Esophagus squamous epithelium (tissue), 5 donors: ENCODE data around the gene RNF169. TPM values are rescaled to one million over a fixed set of nuclear protein-coding genes. Genes with fewer than 3 reads are reported as not detected.
A peak's percentile ranks its signal among the peaks of the same experiment; 100 is the strongest.

Source experiments
- DNase-seq: peaks from one replicate; lab custom pipeline; 2025; lab: John Stamatoyannopoulos, UW
- H3K27ac ChIP-seq, 4 donors: fragments of 200-600 bp; sonication (generic); one replicate each; pipeline ENCODE4 v1.5.1; 2016 to 2019; ENCODE audit warnings: mild to moderate bottlenecking in 1 of 4
- H3K27me3 ChIP-seq, 4 donors: fragments of 200-600 bp; sonication (generic); 1 replicate in 3 of 4; 2 replicates in 1 of 4; pipeline versions ENCODE4 v1.5.1 to v1.6.0; 2017 to 2021; ENCODE audit warnings: antibody characterized with exemption in 1 of 4
- H3K36me3 ChIP-seq, 3 donors: fragments of 200-600 bp; sonication (generic); one replicate each; pipeline ENCODE4 v1.5.1; 2016 to 2019
- H3K4me1 ChIP-seq, 3 donors: fragments of 200-600 bp; sonication (generic); one replicate each; pipeline ENCODE4 v1.5.1; 2017 to 2019
- H3K4me3 ChIP-seq, 4 donors: fragments of 200-600 bp; sonication (generic); 1 replicate in 3 of 4; 2 replicates in 1 of 4; pipeline ENCODE4 v1.5.1; 2016 to 2019; ENCODE audit warnings: mild to moderate bottlenecking in 2 of 4, moderate library complexity in 1 of 4
- H3K9me3 ChIP-seq, 3 donors: fragments of 200-600 bp; sonication (generic); one replicate each; pipeline ENCODE4 v1.5.1; 2016 to 2019
- POLR2A ChIP-seq, 4 donors: fragments of 450-650 bp; IDR thresholded peaks; one replicate each; pipeline ENCODE4 v1.6.1; 2017; ENCODE audit warnings: antibody characterized with exemption in 4 of 4, mild to moderate bottlenecking in 4 of 4, moderate library complexity in 3 of 4
- WGBS, 2 donors: methylation state at CpG; one replicate each; pipeline ENCODE4 v1.1.5; 2018; 5-methylcytosine and 5-hydroxymethylcytosine counted together
- intact Hi-C: fragments of 100-400 bp; cut with DNase I; formaldehyde crosslinking; loops from one replicate; pipeline ENCODE4 v1.15.0; 2022
- total RNA-seq, 4 donors: library from RNA; depleted of rRNA; stranded (reverse); fragments of >200 nt; gene quantifications; one replicate each; pipeline ENCODE4 v1.1.0, GENCODE V29; 2016
- TF ChIP-seq, protein P1 (sequence below), 6 experiments: fragments of 450-650 bp in 4 of 6; fragments of 200-600 bp in 2 of 6; sonication (generic) in 2 of 6; IDR thresholded peaks; one replicate each; pipeline ENCODE4 v1.5.1; 2016 to 2019; ENCODE audit warnings: antibody characterized with exemption in 6 of 6, mild to moderate bottlenecking in 4 of 6, moderate library complexity in 4 of 6
- donor health status: DM: yes; HTN: yes; CAD: no.

The RNF169 gene, protein sequence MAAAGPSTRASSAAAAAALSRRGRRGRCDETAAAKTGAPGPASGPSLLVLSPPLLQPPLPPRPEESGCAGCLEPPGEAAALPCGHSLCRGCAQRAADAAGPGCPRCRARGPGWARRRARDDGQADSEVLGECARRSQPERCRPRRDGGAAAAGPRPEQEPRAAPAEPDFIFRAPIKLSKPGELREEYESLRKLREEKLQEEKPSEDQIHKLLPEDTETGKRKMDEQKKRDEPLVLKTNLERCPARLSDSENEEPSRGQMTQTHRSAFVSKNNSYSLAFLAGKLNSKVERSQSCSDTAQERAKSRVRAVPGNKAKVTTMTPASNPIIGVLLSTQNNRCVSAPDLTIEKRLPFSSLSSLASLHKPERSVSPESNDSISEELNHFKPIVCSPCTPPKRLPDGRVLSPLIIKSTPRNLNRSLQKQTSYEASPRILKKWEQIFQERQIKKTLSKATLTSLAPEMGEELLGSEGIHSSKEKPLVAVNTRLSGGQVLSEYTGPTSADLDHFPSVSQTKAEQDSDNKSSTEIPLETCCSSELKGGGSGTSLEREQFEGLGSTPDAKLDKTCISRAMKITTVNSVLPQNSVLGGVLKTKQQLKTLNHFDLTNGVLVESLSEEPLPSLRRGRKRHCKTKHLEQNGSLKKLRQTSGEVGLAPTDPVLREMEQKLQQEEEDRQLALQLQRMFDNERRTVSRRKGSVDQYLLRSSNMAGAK
- 10 to 100 TPM; 18.0 to 23.3 (median 19.2) TPM for total RNA-seq

DNA sequence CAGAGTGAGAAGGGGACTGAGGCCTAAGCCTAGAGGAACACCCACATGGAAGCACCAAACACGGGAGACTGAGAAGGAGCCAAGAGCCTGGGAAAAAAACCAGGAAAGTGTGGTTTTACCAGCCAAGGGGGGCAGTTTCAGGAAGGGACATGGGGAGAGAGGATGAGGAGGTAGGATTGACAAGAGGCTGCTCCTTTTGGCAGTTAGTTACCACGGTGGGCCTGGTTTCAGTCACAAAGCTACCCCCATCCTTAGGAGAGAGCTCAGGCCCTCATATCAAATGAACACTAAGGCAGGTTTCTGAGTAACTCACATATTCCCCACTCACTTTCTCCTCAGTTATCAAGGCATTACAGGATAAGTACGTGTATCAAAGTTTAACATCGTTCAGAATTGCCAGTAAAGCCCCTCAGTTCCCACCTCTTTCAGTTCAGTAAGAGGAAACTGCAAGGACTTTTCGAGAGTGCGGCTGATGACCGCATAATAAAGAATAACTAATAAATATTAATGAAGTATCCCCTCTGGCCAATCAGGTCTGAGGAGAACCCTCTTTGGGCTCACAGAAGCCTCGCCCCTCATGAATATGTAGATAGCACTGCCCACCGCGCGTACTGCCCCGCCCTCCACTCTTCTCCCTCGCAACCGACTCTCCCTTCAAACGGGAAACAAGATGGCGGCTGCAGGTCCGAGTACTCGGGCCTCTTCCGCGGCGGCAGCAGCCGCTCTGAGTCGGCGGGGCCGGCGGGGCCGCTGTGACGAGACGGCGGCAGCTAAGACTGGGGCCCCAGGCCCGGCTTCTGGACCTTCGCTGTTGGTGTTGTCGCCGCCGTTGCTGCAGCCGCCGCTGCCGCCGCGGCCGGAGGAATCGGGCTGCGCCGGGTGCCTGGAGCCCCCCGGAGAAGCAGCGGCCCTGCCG lies at the start of gene RNF169:
Gene RNF169 (plus strand): TSS at position 639 of the 916 bp plus-strand sequence. CDS start 32 bp downstream, at position 671.
- H3K27me3 ChIP-seq: no peaks in the 10 kb centered on the region

DNA sequence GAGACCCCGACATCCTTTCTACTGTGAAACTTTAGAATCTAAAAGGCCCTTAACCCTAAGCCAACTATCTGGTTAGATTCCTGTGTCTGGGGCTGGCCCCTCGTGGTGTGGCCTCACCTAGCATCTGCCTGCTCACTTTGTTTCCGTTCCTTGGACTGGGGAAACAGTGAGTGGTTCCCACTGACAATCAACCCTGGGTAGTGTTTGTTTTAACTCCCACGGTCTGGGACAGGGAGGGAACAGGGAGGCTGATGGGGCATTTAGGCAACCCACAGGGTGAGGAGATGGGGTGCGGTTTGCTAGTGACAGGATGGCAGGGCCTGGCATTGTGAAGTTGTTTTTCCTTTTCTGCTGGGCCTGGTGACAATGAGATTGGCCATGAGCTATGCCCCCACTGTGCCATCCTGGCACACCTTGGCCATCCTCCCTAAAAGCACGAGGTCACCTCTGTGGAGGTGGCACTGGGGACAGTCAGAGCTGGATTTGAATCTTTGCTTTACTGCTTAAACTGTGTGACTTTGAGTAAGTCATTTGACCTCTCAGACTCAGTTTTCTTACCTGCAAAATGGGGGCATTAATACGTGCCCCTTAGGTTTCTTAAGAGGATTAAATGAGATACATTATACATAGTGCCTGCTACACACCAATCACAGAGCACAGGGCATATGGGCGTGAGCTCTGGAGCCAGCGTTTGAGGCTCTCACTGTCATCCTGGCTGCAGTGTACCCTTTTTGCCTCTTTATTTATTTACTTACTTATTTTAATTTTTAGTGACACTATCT lies 48.8 kb upstream of the RNF169 start:
- Histone ChIP-seq H3K36me3 (no peaks in the 10 kb centered on the region), H3K27me3 (no peaks in the 10 kb centered on the region), H3K9me3 (no peaks in the 10 kb centered on the region), H3K4me3 (no peak overlapping the region), H3K4me1 (peaks cover 3 to 32% (median 16%) of the 10 kb centered on the region in 3 donors), H3K27ac (peak overlapping the region in 1 of 4 donors; percentile 47)
- no peak for TF ChIP-seq POLR2A (IDR thresholded peaks at IDR 0.05)
- TF ChIP-seq, protein P1, sequence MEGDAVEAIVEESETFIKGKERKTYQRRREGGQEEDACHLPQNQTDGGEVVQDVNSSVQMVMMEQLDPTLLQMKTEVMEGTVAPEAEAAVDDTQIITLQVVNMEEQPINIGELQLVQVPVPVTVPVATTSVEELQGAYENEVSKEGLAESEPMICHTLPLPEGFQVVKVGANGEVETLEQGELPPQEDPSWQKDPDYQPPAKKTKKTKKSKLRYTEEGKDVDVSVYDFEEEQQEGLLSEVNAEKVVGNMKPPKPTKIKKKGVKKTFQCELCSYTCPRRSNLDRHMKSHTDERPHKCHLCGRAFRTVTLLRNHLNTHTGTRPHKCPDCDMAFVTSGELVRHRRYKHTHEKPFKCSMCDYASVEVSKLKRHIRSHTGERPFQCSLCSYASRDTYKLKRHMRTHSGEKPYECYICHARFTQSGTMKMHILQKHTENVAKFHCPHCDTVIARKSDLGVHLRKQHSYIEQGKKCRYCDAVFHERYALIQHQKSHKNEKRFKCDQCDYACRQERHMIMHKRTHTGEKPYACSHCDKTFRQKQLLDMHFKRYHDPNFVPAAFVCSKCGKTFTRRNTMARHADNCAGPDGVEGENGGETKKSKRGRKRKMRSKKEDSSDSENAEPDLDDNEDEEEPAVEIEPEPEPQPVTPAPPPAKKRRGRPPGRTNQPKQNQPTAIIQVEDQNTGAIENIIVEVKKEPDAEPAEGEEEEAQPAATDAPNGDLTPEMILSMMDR (IDR thresholded peaks at IDR 0.05): no peak
- intact Hi-C loops: no loop called here
- DNase-seq: no peak
- WGBS, 2 donors: 84 to 89% methylated on average over 7 of the region's 9 CpGs

More for the DNA sequence above, at the start of gene RNF169:
- Histone ChIP-seq H3K36me3 (no peaks in the 10 kb centered on the region), H3K4me1 (peaks cover 12 to 54% (median 22%) of the 10 kb centered on the region in 3 donors), H3K4me3 (peak within 1 kb of the TSS; percentile 71 to 96 (median 88)), H3K9me3 (no peaks in the 10 kb centered on the region), H3K27ac (peak within 1 kb of the TSS; percentile 89 to 99 (median 99))
- WGBS, 2 donors: 3 to 6% methylated on average over 8 to 13 of the region's 47 CpGs
- peak; percentile 87 for DNase-seq
- intact Hi-C loops: no loop called here
- TF ChIP-seq, protein P1 (IDR thresholded peaks at IDR 0.05): no peak
- TF ChIP-seq POLR2A (IDR thresholded peaks at IDR 0.05): peak in 3 of 4 donors; percentile 49 to 75 (median 64)

DNA sequence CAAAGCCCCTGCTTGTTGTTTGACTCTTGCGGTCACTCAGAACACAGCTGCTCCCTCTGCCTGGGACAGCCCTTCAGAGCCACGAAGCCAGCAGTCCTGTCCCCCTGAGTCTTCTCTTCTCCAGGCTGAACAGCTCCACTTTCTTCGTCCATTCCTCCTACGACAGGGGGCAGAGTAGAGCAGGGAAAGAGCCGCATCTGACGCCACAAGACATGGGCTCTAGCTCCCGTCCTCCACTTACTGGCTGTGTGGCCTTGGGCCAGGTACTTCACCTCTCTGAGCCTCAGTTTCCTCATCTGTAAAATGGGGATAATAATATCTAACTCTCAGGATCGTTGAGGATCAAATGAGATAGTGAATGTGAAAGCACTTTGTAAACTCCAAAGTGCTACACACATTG lies 47.3 kb upstream of the RNF169 start:
- Histone ChIP-seq H3K4me1 (peaks cover 0 to 23% (median 8%) of the 10 kb centered on the region in 3 donors), H3K27me3 (no peaks in the 10 kb centered on the region), H3K9me3 (no peaks in the 10 kb centered on the region), H3K36me3 (no peaks in the 10 kb centered on the region), H3K4me3 (no peak overlapping the region), H3K27ac (no peak overlapping the region)
- TF ChIP-seq, protein P1 (IDR thresholded peaks at IDR 0.05): peak in 1 of 6 experiments; percentile 13
- TF ChIP-seq POLR2A (IDR thresholded peaks at IDR 0.05): no peak
- intact Hi-C loops: no loop called here
- DNase-seq: no peak
- 63 to 71% methylated on average over 6 to 8 of the region's 8 CpGs for WGBS, 2 donors

DNA sequence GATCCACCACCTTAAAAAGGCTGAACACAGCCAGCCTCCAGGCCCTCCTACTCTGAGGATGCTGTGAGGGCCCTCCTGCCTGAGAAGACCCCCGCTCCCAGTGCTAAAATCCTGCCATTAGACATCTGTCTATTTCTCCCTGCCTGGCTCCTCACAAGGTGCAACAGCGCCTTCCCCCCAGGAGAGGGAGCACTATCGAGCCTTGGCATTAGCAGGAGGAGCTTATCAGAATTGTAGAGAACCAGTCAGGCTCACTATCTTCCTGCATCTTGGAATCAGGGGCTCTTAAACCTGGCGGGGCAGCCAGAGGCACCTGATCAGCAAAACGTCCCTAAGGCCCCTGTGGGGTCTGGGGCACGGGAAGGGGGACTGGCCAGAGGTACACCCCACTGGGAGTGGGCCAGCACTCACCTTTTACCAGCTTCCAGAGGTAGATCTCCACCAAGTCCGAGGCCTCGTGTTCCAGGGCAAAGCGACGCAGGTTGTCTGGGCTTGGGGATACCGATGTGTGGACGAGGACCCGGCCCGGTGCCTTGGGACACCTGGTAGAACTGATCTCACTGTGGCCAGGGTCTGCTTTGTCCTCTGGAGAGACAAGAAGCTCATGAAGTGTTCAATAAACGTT lies 46.2 kb upstream of the RNF169 start:
- no peak for DNase-seq
- H3K4me1 ChIP-seq: peaks cover 0 to 12% (median 2%) of the 10 kb centered on the region in 3 donors
- no peaks in the 10 kb centered on the region for H3K27me3 ChIP-seq
- no peaks in the 10 kb centered on the region for H3K9me3 ChIP-seq
- WGBS, 2 donors: 21 to 52% methylated on average over 6 to 9 of the region's 15 CpGs
- TF ChIP-seq, protein P1 (IDR thresholded peaks at IDR 0.05): peak; percentile 54 to 84 (median 80)
- TF ChIP-seq POLR2A (IDR thresholded peaks at IDR 0.05): no peak
- H3K27ac ChIP-seq: no peak overlapping the region
- H3K4me3 ChIP-seq: no peak overlapping the region
- intact Hi-C loops: no loop called here
- no peaks in the 10 kb centered on the region for H3K36me3 ChIP-seq
